HEK293 (cell line): ENCODE data around the gene PACS1.

Source experiments
- CTCF ChIA-PET: fragments of 350-600 bp; formaldehyde crosslinking; extraction: SDS; loops from one replicate; lab custom pipeline; 2021; ENCODE audit warnings: antibody characterized with exemption; lab: Yijun Ruan, JAX
- POLR2A ChIA-PET: fragments of 300-600 bp; formaldehyde crosslinking; extraction: SDS; loops from one replicate; lab custom pipeline; 2020; ENCODE audit warnings: antibody characterized with exemption, inconsistent platforms; lab: Yijun Ruan, JAX
- H3K27ac ChIP-seq: fragments of 200-500 bp; sonication (Bioruptor generic); 2 replicates; pipeline ENCODE4 v1.5.1; 2014; ENCODE audit warnings: low read depth, low read length, control low read depth, inconsistent platforms; ENCODE audit errors: extremely low read depth
- H3K36me3 ChIP-seq, 2 experiments: fragments of 200-500 bp in 1 of 2; sonication (Bioruptor generic) in 1 of 2; 1 replicate in 1 of 2; 2 replicates in 1 of 2; pipeline ENCODE4 v1.5.1; 2014 to 2017; ENCODE audit warnings: inconsistent platforms in 2 of 2, low read length in 2 of 2; ENCODE audit not compliant: control insufficient read depth in 2 of 2, insufficient read depth in 1 of 2
- H3K4me1 ChIP-seq: fragments of 200-500 bp; sonication (Bioruptor generic); 2 replicates; pipeline ENCODE4 v1.5.1; 2014; ENCODE audit warnings: mild to moderate bottlenecking, low read length, inconsistent platforms; ENCODE audit not compliant: control insufficient read depth, insufficient read depth
- H3K4me3 ChIP-seq: 2 replicates; pipeline ENCODE4 v1.5.1; 2011; ENCODE audit warnings: low read depth, mild to moderate bottlenecking, control low read depth, low read length, moderate library complexity
- H3K9me3 ChIP-seq: fragments of 200-500 bp; sonication (Bioruptor generic); 2 replicates; pipeline ENCODE4 v1.5.1; 2014; ENCODE audit warnings: low read depth, low read length, inconsistent platforms; ENCODE audit not compliant: control insufficient read depth, insufficient read depth
- EGR2 ChIP-seq: fragments of 450-650 bp; formaldehyde crosslinking; IDR thresholded peaks from 2 replicates; pipeline ENCODE4 v1.5.1; 2016; ENCODE audit warnings: low read depth, missing biosample characterization, missing genetic modification characterization
- WT1 ChIP-seq: fragments of 450-650 bp; formaldehyde crosslinking; IDR thresholded peaks from 2 replicates; pipeline ENCODE4 v1.5.1; 2016; ENCODE audit warnings: missing biosample characterization, missing genetic modification characterization
- ZFHX2 ChIP-seq: fragments of 450-650 bp; formaldehyde crosslinking; conservative IDR thresholded peaks from 2 replicates; pipeline ENCODE4 v1.5.1; 2016; ENCODE audit warnings: missing biosample characterization, missing genetic modification characterization
- ZNF157 ChIP-seq: fragments of 450-650 bp; formaldehyde crosslinking; IDR thresholded peaks from 2 replicates; pipeline ENCODE4 v1.5.1; 2016; ENCODE audit warnings: missing biosample characterization, missing genetic modification characterization
- ZNF394 ChIP-seq: fragments of 450-650 bp; formaldehyde crosslinking; IDR thresholded peaks from 2 replicates; pipeline ENCODE4 v1.5.1; 2016; ENCODE audit warnings: missing biosample characterization, missing genetic modification characterization, mild to moderate bottlenecking, moderate library complexity, borderline replicate concordance
- ZNF416 ChIP-seq: fragments of 450-650 bp; formaldehyde crosslinking; IDR thresholded peaks from 2 replicates; pipeline ENCODE4 v1.5.1; 2016; ENCODE audit warnings: missing biosample characterization, missing genetic modification characterization
- ZNF623 ChIP-seq: fragments of 450-650 bp; formaldehyde crosslinking; IDR thresholded peaks from 2 replicates; pipeline ENCODE4 v1.5.1; 2016; ENCODE audit warnings: missing biosample characterization, missing genetic modification characterization
- ZNF791 ChIP-seq: fragments of 450-650 bp; formaldehyde crosslinking; IDR thresholded peaks from 2 replicates; pipeline ENCODE4 v1.5.1; 2016; ENCODE audit warnings: missing biosample characterization, missing genetic modification characterization
- ZNF830 ChIP-seq: fragments of 450-650 bp; IDR thresholded peaks from 2 replicates; pipeline ENCODE4 v1.5.0; 2018; ENCODE audit warnings: missing biosample characterization, missing genetic modification characterization, low read depth, mild to moderate bottlenecking, moderate library complexity
- TF ChIP-seq, protein P1 (sequence below): fragments of 450-650 bp; formaldehyde crosslinking; IDR thresholded peaks from 2 replicates; pipeline ENCODE4 v1.5.1; 2016; ENCODE audit warnings: missing biosample characterization, missing genetic modification characterization
- TF ChIP-seq, protein P2 (sequence below): fragments of 450-650 bp; formaldehyde crosslinking; IDR thresholded peaks from 2 replicates; pipeline ENCODE4 v1.5.1; 2016; ENCODE audit warnings: missing biosample characterization, missing genetic modification characterization

Gene PACS1

DNA sequence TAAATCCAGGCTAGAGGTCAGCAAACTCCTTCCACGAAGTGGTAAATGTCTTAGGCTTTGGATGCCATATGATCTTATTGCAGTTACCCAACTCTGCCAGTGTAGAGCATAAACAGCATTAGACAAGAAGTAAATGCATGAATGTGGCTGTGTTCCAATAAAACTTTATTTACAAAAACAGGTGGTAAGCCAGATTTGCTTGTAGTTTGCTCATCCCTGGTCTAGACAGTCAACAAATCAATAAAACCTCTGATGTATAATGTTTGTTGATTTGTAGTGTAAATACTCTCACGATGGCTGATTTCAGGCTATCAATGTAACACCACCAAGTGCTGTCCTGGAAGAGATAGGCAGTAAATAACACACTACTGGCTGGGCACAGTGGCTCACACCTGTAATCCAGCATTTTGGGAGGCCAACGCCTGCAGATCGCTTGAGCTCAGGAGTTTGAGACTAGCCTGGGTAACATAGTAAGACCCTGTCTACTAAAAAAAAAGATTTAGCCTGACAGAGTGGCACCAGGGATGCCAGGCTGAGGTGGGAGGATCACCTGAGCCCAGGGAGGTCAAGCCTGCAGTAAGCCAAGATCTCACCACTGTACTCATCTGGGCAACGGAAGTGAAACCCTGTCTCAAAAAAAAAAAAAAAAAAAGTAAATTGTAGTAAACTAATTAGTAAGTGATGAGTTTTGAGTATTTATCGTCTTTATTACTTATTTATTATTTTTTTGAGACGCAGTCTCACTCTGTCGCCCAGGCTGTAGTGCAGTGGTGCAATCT, 36.9 kb upstream of the PACS1 start (continued):
- TF ChIP-seq, protein P1, sequence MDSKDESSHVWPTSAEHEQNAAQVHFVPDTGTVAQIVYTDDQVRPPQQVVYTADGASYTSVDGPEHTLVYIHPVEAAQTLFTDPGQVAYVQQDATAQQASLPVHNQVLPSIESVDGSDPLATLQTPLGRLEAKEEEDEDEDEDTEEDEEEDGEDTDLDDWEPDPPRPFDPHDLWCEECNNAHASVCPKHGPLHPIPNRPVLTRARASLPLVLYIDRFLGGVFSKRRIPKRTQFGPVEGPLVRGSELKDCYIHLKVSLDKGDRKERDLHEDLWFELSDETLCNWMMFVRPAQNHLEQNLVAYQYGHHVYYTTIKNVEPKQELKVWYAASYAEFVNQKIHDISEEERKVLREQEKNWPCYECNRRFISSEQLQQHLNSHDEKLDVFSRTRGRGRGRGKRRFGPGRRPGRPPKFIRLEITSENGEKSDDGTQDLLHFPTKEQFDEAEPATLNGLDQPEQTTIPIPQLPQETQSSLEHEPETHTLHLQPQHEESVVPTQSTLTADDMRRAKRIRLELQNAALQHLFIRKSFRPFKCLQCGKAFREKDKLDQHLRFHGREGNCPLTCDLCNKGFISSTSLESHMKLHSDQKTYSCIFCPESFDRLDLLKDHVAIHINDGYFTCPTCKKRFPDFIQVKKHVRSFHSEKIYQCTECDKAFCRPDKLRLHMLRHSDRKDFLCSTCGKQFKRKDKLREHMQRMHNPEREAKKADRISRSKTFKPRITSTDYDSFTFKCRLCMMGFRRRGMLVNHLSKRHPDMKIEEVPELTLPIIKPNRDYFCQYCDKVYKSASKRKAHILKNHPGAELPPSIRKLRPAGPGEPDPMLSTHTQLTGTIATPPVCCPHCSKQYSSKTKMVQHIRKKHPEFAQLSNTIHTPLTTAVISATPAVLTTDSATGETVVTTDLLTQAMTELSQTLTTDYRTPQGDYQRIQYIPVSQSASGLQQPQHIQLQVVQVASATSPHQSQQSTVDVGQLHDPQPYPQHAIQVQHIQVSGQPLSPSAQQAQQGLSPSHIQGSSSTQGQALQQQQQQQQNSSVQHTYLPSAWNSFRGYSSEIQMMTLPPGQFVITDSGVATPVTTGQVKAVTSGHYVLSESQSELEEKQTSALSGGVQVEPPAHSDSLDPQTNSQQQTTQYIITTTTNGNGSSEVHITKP (tag by site-specific recombination) = no peak
- no peak for TF ChIP-seq ZNF791 (tag by site-specific recombination)

DNA sequence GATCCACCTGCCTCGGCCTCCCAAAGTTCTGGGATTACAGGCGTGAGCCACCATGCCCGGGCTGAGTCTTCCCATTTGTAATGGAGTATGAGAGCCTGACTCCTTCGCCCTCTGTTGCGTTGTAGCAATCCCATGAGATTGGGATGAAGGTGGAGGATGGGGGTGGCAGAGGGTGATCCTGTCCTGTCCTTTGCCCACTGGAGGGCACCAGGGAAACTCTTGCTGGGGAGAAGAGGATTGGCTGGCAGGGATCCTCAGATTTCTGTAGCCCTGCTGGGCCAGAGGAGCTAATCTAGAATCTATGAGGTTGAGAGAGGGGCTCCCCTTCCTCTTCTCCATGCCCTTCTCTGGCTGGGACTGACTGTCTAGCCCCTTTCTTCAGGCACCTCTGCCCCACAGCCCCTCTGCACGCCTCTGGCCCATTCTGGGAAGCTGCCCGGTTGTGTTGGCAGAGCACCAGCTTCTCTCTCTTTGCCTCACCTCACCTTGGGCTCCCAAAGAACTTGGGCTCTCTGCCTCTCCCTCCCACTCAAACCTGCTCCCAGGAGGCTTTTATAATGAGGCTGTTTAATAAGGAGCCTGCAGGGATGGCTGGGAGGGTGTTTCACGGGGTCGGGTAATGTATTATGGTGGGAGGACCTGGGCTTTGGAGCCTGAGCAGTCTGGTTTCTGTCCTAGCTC, 34.3 kb upstream of the PACS1 start:
- POLR2A ChIA-PET = interaction anchor here (0.7 kb wide), 1 partner anchor 124 kb away, joined by 5 read pairs; no protein-coding TSS in a partner anchor
- H3K27ac ChIP-seq = no peak overlapping the region
- no peaks in the 10 kb centered on the region for H3K4me1 ChIP-seq
- CTCF ChIA-PET = interaction anchor here (0.6 to 4.7 kb wide), 6 partner anchors 9 to 838 kb away, joined by 3 to 37 read pairs (median 4); no protein-coding TSS in a partner anchor
- H3K9me3 ChIP-seq = no peaks in the 10 kb centered on the region
- no peak for TF ChIP-seq ZNF830 (tag by site-specific recombination)
- TF ChIP-seq EGR2 (tag by site-specific recombination) = peak; percentile 39; the same call in 1 of the 2 replicates
- TF ChIP-seq, protein P1 (tag by site-specific recombination) = peak; percentile 29
- TF ChIP-seq ZNF394 (tag by site-specific recombination) = no peak
- TF ChIP-seq ZFHX2 (tag by site-specific recombination) = peak; percentile 63
- no peak for TF ChIP-seq WT1 (tag by site-specific recombination)
- TF ChIP-seq, protein P2, sequence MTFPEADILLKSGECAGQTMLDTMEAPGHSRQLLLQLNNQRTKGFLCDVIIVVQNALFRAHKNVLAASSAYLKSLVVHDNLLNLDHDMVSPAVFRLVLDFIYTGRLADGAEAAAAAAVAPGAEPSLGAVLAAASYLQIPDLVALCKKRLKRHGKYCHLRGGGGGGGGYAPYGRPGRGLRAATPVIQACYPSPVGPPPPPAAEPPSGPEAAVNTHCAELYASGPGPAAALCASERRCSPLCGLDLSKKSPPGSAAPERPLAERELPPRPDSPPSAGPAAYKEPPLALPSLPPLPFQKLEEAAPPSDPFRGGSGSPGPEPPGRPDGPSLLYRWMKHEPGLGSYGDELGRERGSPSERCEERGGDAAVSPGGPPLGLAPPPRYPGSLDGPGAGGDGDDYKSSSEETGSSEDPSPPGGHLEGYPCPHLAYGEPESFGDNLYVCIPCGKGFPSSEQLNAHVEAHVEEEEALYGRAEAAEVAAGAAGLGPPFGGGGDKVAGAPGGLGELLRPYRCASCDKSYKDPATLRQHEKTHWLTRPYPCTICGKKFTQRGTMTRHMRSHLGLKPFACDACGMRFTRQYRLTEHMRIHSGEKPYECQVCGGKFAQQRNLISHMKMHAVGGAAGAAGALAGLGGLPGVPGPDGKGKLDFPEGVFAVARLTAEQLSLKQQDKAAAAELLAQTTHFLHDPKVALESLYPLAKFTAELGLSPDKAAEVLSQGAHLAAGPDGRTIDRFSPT (tag by site-specific recombination) = no peak
- TF ChIP-seq ZNF416 (tag by site-specific recombination) = no peak
- TF ChIP-seq ZNF623 = no peak
- no peak for TF ChIP-seq ZNF157 (tag by site-specific recombination)
- TF ChIP-seq, all 188 proteins: peak for 3
- Histone ChIP-seq H3K4me3 (no peak overlapping the region), H3K36me3 (no peaks in the 10 kb centered on the region)
